Activated CD4-positive, CD25-positive, alpha-beta regulatory T cell treated with anti-CD3 and anti-CD28 coated beads, Interleukin-2, amount 50 U/mL, for 16 hours (primary cell): ENCODE results near the gene CCDC78.

ENCODE experiments used
- DNase-seq: peaks from one replicate; pipeline ENCODE4 v3.0.0-alpha.2; 2020; ENCODE audit warnings: low read depth, low spot score

CCDC78 gene

GRCh38 chr16:740459-740763 lies 14.2 kb upstream of the CCDC78 start:
- no peak for DNase-seq

- DNase-seq = no peak
Observed at GRCh38 chr16:739560-740458, 13.6 kb upstream of the CCDC78 start.

GRCh38 chr16:736936-737481 lies 10.8 kb upstream of the CCDC78 start:
- DNase-seq = no peak

- DNase-seq = no peak
Observed at GRCh38 chr16:735982-736453, 9.8 kb upstream of the CCDC78 start.

DNA sequence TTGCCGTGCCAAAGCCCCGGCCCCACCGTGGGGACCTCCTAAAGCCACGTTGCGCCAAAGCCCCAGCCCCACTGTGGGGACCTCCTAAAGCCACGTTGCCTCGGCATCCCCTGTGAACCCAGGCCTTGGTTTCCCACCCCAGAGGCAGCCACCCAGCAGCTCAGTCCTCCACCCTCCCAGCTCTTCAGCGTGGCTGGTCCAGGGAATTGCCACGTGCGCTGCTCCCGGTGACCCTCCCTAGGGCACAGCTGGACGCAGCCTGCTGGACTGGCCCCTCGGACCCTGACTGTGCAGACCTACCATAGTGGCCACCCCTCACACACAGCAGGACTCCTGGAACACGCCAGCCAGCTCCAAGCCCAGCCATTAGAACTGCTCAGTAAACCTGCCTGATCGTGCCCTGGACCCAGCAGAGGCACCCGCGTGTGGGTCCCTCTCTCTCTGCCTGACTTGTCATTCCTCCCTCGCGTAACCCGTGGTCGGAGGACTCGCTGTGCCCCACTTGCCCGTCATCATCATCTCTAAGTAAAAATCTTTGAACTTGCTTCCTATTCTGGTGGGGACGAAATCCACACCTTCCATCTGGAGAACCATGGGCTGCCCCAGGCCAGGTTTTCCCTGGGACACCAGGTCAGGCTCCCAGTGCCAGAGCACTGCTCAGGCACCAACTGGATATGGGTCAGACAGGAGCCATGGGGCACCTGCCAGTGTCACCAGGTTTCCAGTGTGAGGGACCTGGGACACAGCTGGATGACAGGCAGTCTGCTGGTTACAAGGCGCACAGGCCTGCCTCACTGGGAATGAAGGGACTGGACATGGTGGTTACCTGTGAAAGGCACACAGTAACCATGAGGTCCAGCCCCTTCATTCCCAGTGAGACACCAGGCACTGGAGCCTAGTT lies 9.0 kb upstream of the CCDC78 start:
- DNase-seq = no peak

DNA sequence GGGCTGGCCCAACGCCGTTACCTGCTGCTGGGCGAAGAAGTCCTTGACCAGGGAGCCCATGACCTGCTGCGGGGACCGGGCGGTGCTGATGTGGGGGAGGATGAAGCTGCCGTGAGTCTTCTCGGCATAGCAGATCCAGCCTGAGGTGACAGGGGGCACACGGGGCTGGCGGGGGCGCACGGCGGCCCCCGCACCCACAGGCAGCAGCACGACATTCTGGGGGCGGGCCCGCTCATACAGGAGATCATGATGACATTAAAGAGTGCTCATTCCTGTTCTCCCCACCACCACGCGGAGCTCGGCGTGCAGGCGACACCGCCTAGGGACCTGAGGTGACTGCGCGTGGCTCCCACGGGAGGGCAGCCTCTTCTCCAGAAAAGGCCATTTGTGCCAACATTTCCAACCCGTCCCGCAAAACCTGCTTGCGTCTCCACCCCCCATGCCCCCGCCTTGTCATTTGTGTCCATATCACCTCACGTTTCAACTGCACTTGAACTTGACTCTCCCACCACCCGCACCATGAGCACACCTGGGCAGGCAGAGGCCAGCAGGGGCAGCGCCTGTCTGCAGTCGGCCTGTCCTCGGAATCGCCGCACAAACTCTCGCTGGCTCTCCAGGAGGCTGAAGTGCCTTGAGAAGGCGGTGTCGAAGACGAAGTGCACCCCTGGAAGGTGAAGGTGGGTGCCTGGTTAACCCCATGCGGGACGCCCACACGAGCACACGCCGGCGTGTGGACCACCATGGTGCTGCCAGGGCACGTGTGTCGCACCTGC lies 8.2 kb upstream of the CCDC78 start:
- no peak for DNase-seq

DNA sequence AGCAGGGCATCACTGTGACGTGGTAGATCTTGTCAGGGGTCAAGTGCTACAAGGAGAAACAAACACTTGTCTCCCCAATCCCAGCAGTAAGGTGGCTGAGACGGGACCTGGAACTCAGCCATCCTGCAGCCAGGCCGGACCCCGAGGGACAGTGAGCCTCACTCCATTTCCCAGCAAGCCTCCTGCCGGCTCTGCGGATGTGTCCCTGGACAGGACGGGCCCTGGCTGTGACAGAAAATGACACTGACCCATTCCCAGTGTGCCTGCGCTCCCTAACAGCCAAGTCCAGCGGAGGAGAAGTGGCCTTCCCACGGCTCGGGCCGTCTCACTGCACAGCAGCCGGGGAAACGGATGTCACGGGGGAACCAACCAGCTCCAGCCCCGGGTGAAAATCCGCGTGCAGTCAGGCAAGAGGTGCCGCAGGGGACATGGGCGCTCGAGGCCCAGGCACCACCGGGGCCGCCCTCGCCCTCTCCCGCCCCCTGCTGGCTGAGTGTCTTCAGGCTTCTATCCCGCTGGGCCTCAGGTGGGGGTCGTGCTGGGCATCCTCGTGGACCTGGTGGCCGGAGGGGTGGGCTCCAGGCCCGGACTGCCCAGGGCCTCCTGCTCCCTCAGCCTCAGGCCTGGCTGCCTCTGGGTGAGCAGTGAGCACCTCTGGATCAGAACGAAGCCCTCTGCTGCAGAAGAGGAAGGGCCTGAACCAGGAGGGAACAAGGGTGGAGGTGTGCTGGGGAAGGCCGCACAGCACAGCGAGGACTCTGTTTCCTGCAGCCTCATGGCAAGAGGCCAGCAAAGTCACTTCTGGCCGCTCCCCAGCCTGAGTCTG lies 7.4 kb upstream of the CCDC78 start:
- DNase-seq = no peak

DNA sequence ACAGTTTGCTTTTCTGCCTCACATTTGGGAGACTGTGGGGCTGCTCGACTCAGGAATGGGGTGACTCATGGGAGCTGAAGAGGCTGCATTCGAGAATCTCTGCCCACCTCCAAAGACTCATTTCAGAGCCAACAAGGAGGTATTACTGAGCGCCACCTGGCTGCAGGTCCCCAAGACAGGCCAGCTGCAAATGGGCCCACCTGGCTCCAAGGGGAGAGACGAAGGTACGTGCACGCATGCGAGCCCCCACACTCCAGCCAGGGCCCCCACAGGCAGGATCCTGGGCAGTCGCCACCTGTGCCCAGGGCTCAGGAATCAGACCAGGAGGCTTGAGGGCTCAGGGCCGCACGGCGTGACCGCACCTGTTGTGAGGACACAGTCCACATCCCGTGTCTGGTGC lies 6.7 kb upstream of the CCDC78 start:
- DNase-seq = no peak

DNA sequence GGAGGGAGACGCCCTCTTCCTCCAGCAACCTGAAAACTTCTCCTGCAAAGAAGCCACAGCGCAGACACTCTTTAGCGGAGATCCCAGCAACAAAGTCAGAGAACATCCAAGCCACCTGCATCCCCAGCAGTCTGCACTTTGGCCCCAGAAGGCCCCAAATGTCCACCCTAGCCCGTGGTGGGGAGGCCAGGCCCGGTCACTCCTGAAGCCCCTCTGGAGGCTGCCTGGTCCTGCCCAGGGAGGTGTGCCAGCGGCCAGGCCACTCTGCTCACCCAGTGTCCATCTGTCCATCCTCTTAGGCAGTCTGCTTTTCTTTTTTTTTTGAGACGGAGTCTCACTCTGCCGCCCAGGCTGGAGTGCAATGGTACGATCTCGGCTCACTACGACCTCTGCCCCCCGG lies 6.1 kb upstream of the CCDC78 start:
- no peak for DNase-seq

- DNase-seq = no peak
Observed at GRCh38 chr16:730666-731509, 4.6 kb upstream of the CCDC78 start.

DNA sequence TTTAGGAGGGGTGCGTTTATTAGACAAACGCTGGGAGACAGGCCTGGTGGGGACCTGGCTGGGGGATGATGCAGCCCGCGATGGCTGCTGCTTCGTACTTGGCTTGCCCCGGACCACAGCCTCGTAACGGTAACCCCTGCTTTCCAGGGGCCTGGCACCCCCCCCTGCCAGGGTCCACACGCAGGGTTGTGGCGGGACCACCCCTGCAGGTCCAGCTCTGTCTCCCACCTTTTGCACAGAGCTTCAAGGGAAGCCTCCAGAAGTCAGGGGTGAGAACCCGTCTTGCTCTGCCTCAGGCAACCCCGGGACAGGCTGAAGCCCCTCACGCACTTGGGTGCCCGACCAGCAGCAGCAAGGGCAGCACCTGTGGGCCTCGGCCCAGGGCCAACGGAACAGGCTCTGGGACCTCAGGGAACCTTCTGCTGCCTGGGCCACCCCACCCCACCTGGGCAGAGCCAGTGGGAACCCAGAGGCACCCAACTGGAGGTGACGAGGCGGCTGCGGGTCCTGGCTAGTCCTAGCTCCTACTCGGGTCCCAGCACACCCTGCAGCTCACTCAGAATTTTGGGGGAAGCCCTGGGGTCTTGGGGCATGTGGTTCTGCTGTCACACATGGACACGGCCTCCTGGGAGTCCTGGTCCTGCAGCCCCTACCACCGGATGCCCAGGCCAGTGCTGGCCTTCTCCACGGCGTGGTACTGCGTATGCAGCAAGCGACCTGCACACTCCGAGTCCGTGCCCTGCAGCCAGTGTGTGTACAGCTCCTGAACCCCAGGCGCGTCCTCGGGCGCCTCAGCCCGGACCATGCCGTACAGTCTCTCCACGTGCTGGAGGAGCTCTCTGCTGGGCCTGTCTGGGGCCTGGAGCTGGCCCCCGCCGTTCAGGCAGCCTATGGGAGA lies 3.8 kb upstream of the CCDC78 start:
- no peak for DNase-seq

DNA sequence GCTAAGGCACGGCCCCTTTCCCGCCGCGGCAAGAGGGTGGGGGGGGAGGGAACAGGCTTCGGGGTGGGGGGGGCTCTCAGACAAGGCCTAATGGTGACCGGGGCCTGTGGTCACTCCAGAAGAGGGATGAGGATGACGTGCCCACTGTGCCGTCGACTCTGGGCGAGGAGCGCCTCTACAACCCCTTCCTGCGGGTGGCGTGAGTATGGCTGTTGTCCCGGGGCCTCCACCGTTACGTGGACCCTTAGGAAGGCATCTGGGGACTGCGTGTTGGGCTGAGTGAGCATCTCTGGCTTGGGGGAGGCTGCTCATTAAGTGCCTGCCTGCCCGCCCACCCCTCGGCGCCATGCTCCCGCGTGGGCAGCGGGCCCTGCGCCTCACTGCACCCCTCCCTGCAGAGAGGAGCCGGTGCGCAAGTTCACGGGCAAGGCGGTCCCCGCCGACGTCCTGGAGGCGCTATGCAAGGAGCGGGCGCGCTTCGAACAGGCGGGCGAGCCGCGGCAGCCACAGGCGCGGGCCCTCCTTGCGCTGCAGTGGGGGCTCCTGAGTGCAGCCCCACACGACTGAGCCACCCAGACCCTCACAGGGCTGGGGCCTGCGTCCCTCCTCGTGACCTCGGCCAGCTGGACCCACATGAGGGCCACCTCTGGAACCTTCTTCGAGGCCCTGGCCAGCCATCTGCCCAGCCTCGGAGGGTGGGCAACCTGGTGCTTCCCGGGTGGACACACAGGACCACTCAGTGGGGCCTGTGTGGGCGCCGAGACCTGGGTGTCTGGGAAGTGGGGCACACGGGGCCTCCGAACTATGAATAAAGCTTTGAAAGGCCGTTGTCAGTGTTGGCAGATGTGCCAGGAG lies 2.9 kb upstream of the CCDC78 start:
- DNase-seq = no peak

DNA sequence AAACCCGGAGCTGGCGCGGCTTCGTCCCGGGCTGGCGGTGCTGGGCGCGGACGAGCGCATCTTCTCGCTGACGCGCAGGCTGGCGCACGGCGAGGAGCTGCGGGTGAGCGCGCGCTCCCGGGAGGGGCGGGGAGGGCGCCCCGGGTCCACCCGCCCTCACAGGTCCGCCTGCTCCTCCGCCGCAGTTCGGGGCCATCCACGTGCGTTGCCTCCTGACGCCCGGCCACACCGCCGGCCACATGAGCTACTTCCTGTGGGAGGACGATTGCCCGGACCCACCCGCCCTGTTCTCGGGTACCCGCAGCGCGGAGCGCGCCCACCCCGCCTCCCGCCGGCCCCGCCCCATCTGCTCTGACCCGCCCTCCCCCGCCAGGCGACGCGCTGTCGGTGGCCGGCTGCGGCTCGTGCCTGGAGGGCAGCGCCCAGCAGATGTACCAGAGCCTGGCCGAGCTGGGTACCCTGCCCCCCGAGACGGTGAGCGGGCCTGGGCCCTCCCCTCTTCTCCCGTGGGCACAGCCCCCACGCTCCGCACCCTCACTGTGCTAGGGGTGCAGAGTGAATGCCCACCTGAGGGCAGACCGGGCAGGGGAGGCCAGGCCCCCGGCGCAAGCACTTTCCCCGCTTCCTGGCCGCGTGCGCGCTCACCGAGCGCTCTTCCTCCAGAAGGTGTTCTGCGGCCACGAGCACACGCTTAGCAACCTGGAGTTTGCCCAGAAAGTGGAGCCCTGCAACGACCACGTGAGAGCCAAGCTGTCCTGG lies 2.1 kb upstream of the CCDC78 start:
- DNase-seq = no peak

GRCh38 chr16:727291-727977 lies 1.2 kb upstream of the CCDC78 start:
- no peak for DNase-seq

DNA sequence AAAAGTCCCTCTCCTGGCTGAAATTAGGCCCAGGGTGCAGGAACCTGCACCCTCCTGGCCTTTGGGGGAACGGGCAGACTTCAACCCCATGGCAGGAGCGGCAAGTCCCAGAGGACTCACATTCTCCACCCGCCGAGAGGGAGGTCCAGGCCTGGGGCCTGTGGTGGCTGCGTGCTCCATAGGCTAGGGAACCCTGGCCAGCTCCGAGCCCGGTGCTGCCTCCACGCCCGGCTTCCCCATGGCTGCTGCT lies 130 bp downstream of the CCDC78 start:
- no peak for DNase-seq

DNA sequence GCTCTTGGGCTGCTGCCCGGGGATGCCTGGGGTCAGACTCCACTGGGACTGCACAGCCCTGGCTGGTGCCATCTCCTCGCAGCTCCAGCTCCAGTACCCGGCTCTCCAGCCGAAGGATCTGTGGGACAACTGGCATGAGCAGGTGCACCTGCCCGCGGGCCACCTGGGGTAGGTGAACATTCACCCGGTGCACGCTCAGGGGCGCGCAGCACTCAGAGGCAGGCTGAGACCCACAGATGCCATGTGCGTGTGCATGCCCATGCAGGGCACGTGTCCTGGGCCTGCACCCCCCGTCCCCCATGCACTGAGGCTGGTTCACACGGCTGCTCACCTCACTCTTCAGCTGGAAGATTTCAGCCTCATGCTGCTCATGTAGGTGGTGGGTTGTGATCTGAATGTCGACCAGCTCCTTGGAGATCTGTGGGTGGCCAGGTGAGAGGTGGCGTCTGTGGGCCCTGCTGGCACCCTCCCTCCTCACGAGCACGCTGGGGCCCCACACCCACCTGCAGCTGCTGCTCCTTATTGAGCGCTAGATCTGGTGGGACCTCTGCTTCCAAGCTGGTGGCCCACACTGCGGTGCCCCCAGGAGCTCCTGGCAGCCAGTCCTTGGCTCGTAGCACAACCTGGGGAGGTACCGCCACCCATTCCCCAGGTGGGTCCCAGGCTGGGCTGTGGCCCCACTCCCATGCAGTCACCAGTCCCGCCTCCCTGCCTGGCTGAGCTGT lies 618 bp downstream of the CCDC78 start:
- DNase-seq = no peak
